SH-SY5Y (cell line): ENCODE results near the gene IFNK.

Experiments
- GATA2 ChIP-seq: IDR thresholded peaks from 2 replicates; pipeline ENCODE4 v1.6.1; 2011; ENCODE audit warnings: mild to moderate bottlenecking, low read depth, low read length
- GATA3 ChIP-seq: IDR thresholded peaks from 2 replicates; pipeline ENCODE4 v1.6.1; 2011; ENCODE audit warnings: low read depth, mild to moderate bottlenecking, low read length, moderate library complexity

Gene IFNK

GRCh38 chr9:27571011-27571410, 46.9 kb downstream of the IFNK start:
- TF ChIP-seq GATA3, result no peak
- no peak for TF ChIP-seq GATA2

GRCh38 chr9:27572061-27572460, 48.0 kb downstream of the IFNK start:
- no peak for TF ChIP-seq GATA2
- no peak for TF ChIP-seq GATA3

GRCh38 chr9:27572566-27572917, 48.5 kb downstream of the IFNK start:
- TF ChIP-seq GATA3 (no peak), GATA2 (peak; percentile 64)

GRCh38 chr9:27572918-27573633, 49.0 kb downstream of the IFNK start, which contains the start of gene C9orf72:
TSS of gene C9orf72 (minus strand) at chr9:27573481. CDS start at chr9:27567120, 6,361 bp downstream.
- TF ChIP-seq GATA2, result no peak
- TF ChIP-seq GATA3, result no peak

- TF ChIP-seq GATA2 (0 out of 2 replicates have a peak, but pooled peaks have one; percentile 5), GATA3 (no peak)
These were observed 49.8 kb downstream of the IFNK start for GRCh38 chr9:27573634-27574590.
